Peyer's patch (tissue), 4 donors: ENCODE measurements around the gene GGCX.
"Not testable (repeated sequence)": the region's sequence is repeated elsewhere in the genome, so short reads cannot be mapped to it uniquely, and the experiment has no call there.

ENCODE experiments used
- CTCF ChIP-seq, 6 experiments: fragments of 450-650 bp in 4 of 6; fragments of 200-600 bp in 2 of 6; sonication (generic) in 1 of 6; IDR thresholded peaks; one replicate each; pipeline ENCODE4 v1.5.1; 2017 to 2019; ENCODE audit warnings: antibody characterized with exemption in 6 of 6, mild to moderate bottlenecking in 3 of 6, moderate library complexity in 1 of 6
- POLR2A ChIP-seq, 2 donors: fragments of 450-650 bp; IDR thresholded peaks; one replicate each; pipeline ENCODE4 v1.5.1; 2017; ENCODE audit warnings: antibody characterized with exemption in 2 of 2, mild to moderate bottlenecking in 2 of 2, moderate library complexity in 2 of 2

GRCh38 chr2:85604133-85604444, 42.8 kb upstream of the GGCX start:
- not testable (repeated sequence) for TF ChIP-seq CTCF, POLR2A (IDR thresholded peaks at IDR 0.05)
